ENCODE measurements around the gene KRT17.
"Not testable (repeated sequence)": the region's sequence is repeated elsewhere in the genome, so short reads cannot be mapped to it uniquely, and the experiment has no call there.

KRT17 gene

GRCh38 chr17:41629316-41629715 lies 4.9 kb upstream of the KRT17 start:
- Histone ChIP-seq H3K4me1 (ENCODE audit: insufficient read depth, low read length) (0 out of 2 replicates have a peak, but pooled peaks cover 3% of the 10 kb centered on the region), H3K36me3 (ENCODE audit: insufficient read depth, low read depth, low read length) (no peaks in the 10 kb centered on the region), H3K27ac (ENCODE audit: low read length) (no peak overlapping the region), H3K9me3 (ENCODE audit: insufficient read depth, low read depth, low read length) (no peaks in the 10 kb centered on the region), H3K9ac (ENCODE audit: low read depth, low read length) (no peak overlapping the region), H3K4me3 (ENCODE audit: low read length) (no peak overlapping the region), H3K27me3 (ENCODE audit: insufficient read depth, low read length) (no peaks in the 10 kb centered on the region)

GRCh38 chr17:41628621-41629255 lies 4.4 kb upstream of the KRT17 start:
- H3K27me3 ChIP-seq (ENCODE audit: insufficient read depth, low read length); H3K36me3 ChIP-seq (ENCODE audit: insufficient read depth, low read depth, low read length); H3K4me1 ChIP-seq (ENCODE audit: insufficient read depth, low read length); H3K27ac ChIP-seq (ENCODE audit: low read length); H3K9me3 ChIP-seq (ENCODE audit: insufficient read depth, low read depth, low read length); H3K4me3 ChIP-seq (ENCODE audit: low read length); H3K9ac ChIP-seq (ENCODE audit: low read depth, low read length): not testable (repeated sequence)

- H3K9ac ChIP-seq (ENCODE audit: low read depth, low read length); H3K27ac ChIP-seq (ENCODE audit: low read length); H3K9me3 ChIP-seq (ENCODE audit: insufficient read depth, low read depth, low read length); H3K4me1 ChIP-seq (ENCODE audit: insufficient read depth, low read length); H3K4me3 ChIP-seq (ENCODE audit: low read length); H3K27me3 ChIP-seq (ENCODE audit: insufficient read depth, low read length); H3K36me3 ChIP-seq (ENCODE audit: insufficient read depth, low read depth, low read length): not testable (repeated sequence)
These were observed 3.6 kb upstream of the KRT17 start for GRCh38 chr17:41628073-41628370.

GRCh38 chr17:41627316-41628072 lies 3.1 kb upstream of the KRT17 start:
- H3K27ac ChIP-seq (ENCODE audit: low read length), result no peak overlapping the region
- no peaks in the 10 kb centered on the region for H3K36me3 ChIP-seq (ENCODE audit: insufficient read depth, low read depth, low read length)
- no peak overlapping the region for H3K4me3 ChIP-seq (ENCODE audit: low read length)
- 0 out of 2 replicates have a peak, but pooled peaks cover 3% of the 10 kb centered on the region for H3K4me1 ChIP-seq (ENCODE audit: insufficient read depth, low read length)
- no peaks in the 10 kb centered on the region for H3K9me3 ChIP-seq (ENCODE audit: insufficient read depth, low read depth, low read length)
- no peak overlapping the region for H3K9ac ChIP-seq (ENCODE audit: low read depth, low read length)
- no peaks in the 10 kb centered on the region for H3K27me3 ChIP-seq (ENCODE audit: insufficient read depth, low read length)

GRCh38 chr17:41626914-41627295 lies 2.5 kb upstream of the KRT17 start:
- H3K27me3 ChIP-seq (ENCODE audit: insufficient read depth, low read length); H3K36me3 ChIP-seq (ENCODE audit: insufficient read depth, low read depth, low read length); H3K4me1 ChIP-seq (ENCODE audit: insufficient read depth, low read length); H3K27ac ChIP-seq (ENCODE audit: low read length); H3K9me3 ChIP-seq (ENCODE audit: insufficient read depth, low read depth, low read length); H3K4me3 ChIP-seq (ENCODE audit: low read length); H3K9ac ChIP-seq (ENCODE audit: low read depth, low read length): not testable (repeated sequence)

GRCh38 chr17:41626028-41626913 lies 1.9 kb upstream of the KRT17 start:
- H3K4me3 ChIP-seq (ENCODE audit: low read length); H3K27me3 ChIP-seq (ENCODE audit: insufficient read depth, low read length); H3K4me1 ChIP-seq (ENCODE audit: insufficient read depth, low read length); H3K36me3 ChIP-seq (ENCODE audit: insufficient read depth, low read depth, low read length); H3K9me3 ChIP-seq (ENCODE audit: insufficient read depth, low read depth, low read length); H3K27ac ChIP-seq (ENCODE audit: low read length); H3K9ac ChIP-seq (ENCODE audit: low read depth, low read length): not testable (repeated sequence)

- Histone ChIP-seq H3K4me1 (ENCODE audit: insufficient read depth, low read length) (0 out of 2 replicates have a peak, but pooled peaks cover 3% of the 10 kb centered on the region), H3K27ac (ENCODE audit: low read length) (no peak overlapping the region), H3K9ac (ENCODE audit: low read depth, low read length) (no peak overlapping the region), H3K9me3 (ENCODE audit: insufficient read depth, low read depth, low read length) (no peaks in the 10 kb centered on the region), H3K36me3 (ENCODE audit: insufficient read depth, low read depth, low read length) (no peaks in the 10 kb centered on the region), H3K4me3 (ENCODE audit: low read length) (no peak overlapping the region), H3K27me3 (ENCODE audit: insufficient read depth, low read length) (no peaks in the 10 kb centered on the region)
These were observed 1.2 kb upstream of the KRT17 start for GRCh38 chr17:41625602-41626001.

- H3K27ac ChIP-seq (ENCODE audit: low read length); H3K4me1 ChIP-seq (ENCODE audit: insufficient read depth, low read length); H3K4me3 ChIP-seq (ENCODE audit: low read length); H3K9ac ChIP-seq (ENCODE audit: low read depth, low read length); H3K9me3 ChIP-seq (ENCODE audit: insufficient read depth, low read depth, low read length); H3K27me3 ChIP-seq (ENCODE audit: insufficient read depth, low read length); H3K36me3 ChIP-seq (ENCODE audit: insufficient read depth, low read depth, low read length): not testable (repeated sequence)
These were observed 1.1 kb downstream of the KRT17 start for GRCh38 chr17:41623184-41623861.

GRCh38 chr17:41622340-41623183 lies 1.8 kb downstream of the KRT17 start:
- H3K9me3 ChIP-seq (ENCODE audit: insufficient read depth, low read depth, low read length); H3K27me3 ChIP-seq (ENCODE audit: insufficient read depth, low read length); H3K4me3 ChIP-seq (ENCODE audit: low read length); H3K36me3 ChIP-seq (ENCODE audit: insufficient read depth, low read depth, low read length); H3K9ac ChIP-seq (ENCODE audit: low read depth, low read length); H3K27ac ChIP-seq (ENCODE audit: low read length); H3K4me1 ChIP-seq (ENCODE audit: insufficient read depth, low read length): not testable (repeated sequence)

GRCh38 chr17:41621916-41622315 lies 2.5 kb downstream of the KRT17 start:
- H3K27me3 ChIP-seq (ENCODE audit: insufficient read depth, low read length), result no peaks in the 10 kb centered on the region

GRCh38 chr17:41621435-41621817 lies 2.9 kb downstream of the KRT17 start:
- not testable (repeated sequence) for H3K9ac ChIP-seq (ENCODE audit: low read depth, low read length); H3K27me3 ChIP-seq (ENCODE audit: insufficient read depth, low read length); H3K27ac ChIP-seq (ENCODE audit: low read length); H3K36me3 ChIP-seq (ENCODE audit: insufficient read depth, low read depth, low read length); H3K9me3 ChIP-seq (ENCODE audit: insufficient read depth, low read depth, low read length); H3K4me1 ChIP-seq (ENCODE audit: insufficient read depth, low read length); H3K4me3 ChIP-seq (ENCODE audit: low read length)

More at GRCh38 chr17:41621916-41622315, 2.5 kb downstream of the KRT17 start:
- H3K4me1 ChIP-seq (ENCODE audit: insufficient read depth, low read length), result no peaks in the 10 kb centered on the region
- no peak overlapping the region for H3K4me3 ChIP-seq (ENCODE audit: low read length)
- no peak overlapping the region for H3K27ac ChIP-seq (ENCODE audit: low read length)
- no peak overlapping the region for H3K9ac ChIP-seq (ENCODE audit: low read depth, low read length)
- H3K36me3 ChIP-seq (ENCODE audit: insufficient read depth, low read depth, low read length), result no peaks in the 10 kb centered on the region
- H3K9me3 ChIP-seq (ENCODE audit: insufficient read depth, low read depth, low read length), result no peaks in the 10 kb centered on the region
